H1 (cell line): ENCODE measurements around the gene LRP2BP. TPM values are rescaled to one million over a fixed set of nuclear protein-coding genes. Genes with fewer than 3 reads are reported as not detected.
A peak's percentile ranks its signal among the peaks of the same experiment; 100 is the strongest.

Source experiments
- ASH2L ChIP-seq: fragments of 200-600, 300-600 bp; sonication (generic); IDR thresholded peaks from one replicate; pipeline ENCODE4 v1.7.1; 2017; ENCODE audit warnings: low read length
- CHD1 ChIP-seq: IDR thresholded peaks from 2 replicates; pipeline ENCODE4 v1.6.1; 2012; ENCODE audit warnings: low read depth, low read length, improper control_type of control experiment
- CHD7 ChIP-seq: fragments of 300-600 bp; sonication (generic); IDR thresholded peaks from 2 replicates; pipeline ENCODE4 v1.7.1; 2012; ENCODE audit warnings: low read length, moderate library complexity, mild to moderate bottlenecking, inconsistent platforms; ENCODE audit not compliant: insufficient replicate concordance
- MAX ChIP-seq: IDR thresholded peaks from 2 replicates; pipeline ENCODE4 v1.6.1; 2012; ENCODE audit warnings: inconsistent platforms
- NANOG ChIP-seq: IDR thresholded peaks from 2 replicates; pipeline ENCODE4 v1.6.1; 2011; ENCODE audit warnings: low read length, low read depth, mild to moderate bottlenecking, inconsistent platforms; ENCODE audit not compliant: insufficient read depth, poor library complexity, severe bottlenecking
- RNF2 ChIP-seq: fragments of 200-900, 300-1000 bp; sonication (generic); IDR thresholded peaks from 2 replicates; pipeline ENCODE4 v1.7.1; 2016; ENCODE audit warnings: borderline replicate concordance, low read depth, mild to moderate bottlenecking, antibody characterized with exemption, low read length; ENCODE audit not compliant: poor library complexity, severe bottlenecking; ENCODE audit errors: missing control alignments
- polyA plus RNA-seq, 7 experiments: library from polyadenylated mRNA; depleted of rRNA in 3 of 7; stranded (reverse) in 5 of 7; unstranded in 2 of 7; fragments of >200 nt in 5 of 7; fragments of 200-250 nt in 2 of 7; gene quantifications; 1 replicate in 5 of 7; 2 replicates in 1 of 7; 4 replicates in 1 of 7; pipeline versions ENCODE4 v1.2.1 to v1.2.3, GENCODE V29; 2011 to 2013; ENCODE audit warnings: missing spikeins in 2 of 7, mixed read lengths in 2 of 7
- total RNA-seq: library from RNA; stranded (reverse); fragmentation: NEBNext Ultra II Directional; extraction: Animal tissue kit (Norgen Biotek cat#: 25700); gene quantifications from 2 replicates; pipeline ENCODE4 v1.2.1, GENCODE V29; 2021

The LRP2BP gene
- total and polyA plus RNA-seq, 2 of the 8 experiments (the other 6 are each of a cell fraction or from before 2014, with no cell fraction given) = 0.12 to 0.30 TPM

GRCh38 chr4:185425647-185426352, 30.1 kb upstream of the LRP2BP start, which contains the start of gene UFSP2 (continued):
- TF ChIP-seq MAX = peak; percentile 83
- no peak for TF ChIP-seq NANOG
- TF ChIP-seq ASH2L = peak; percentile 91
- peak; percentile 97 for TF ChIP-seq CHD1
- TF ChIP-seq RNF2 = no peak
- TF ChIP-seq CHD7 = no peak
